ENCODE measurements around the gene GPR33.

The GPR33 gene

DNA sequence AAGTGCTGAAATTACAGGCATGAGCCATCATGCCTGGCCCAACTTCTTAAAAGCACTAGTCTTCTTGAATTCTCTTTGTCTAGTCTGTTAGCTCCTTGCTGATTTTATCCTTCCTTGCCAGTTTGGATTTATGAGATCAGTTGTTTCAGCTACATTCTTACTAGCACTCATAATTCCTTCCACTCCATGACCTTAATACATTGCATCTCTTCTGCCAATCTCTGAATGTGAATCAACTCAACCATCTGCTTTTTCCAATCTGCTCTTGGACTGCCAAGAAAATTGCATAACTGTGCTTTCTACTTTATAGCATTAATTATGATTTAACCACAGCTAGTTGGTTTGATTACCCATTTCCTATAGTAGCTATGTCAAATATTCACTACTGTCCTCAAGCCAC lies 52.6 kb downstream of the GPR33 start:
- H3K4me1 ChIP-seq (ENCODE audit: insufficient read depth, low read length): no peaks in the 10 kb centered on the region
- H3K4me3 ChIP-seq (ENCODE audit: low read length): no peak overlapping the region
- H3K27me3 ChIP-seq (ENCODE audit: insufficient read depth, low read length): no peaks in the 10 kb centered on the region
- peaks cover 6% of the 10 kb centered on the region; the same call in 1 of the 2 replicates for H3K9me3 ChIP-seq (ENCODE audit: insufficient read depth, low read depth, low read length)
- peaks cover 3% of the 10 kb centered on the region; the same call in 1 of the 2 replicates for H3K36me3 ChIP-seq (ENCODE audit: insufficient read depth, low read depth, low read length)
- no peak overlapping the region for H3K27ac ChIP-seq (ENCODE audit: low read length)
- H3K9ac ChIP-seq (ENCODE audit: low read depth, low read length): no peak overlapping the region

Measured in iPS-20b (cell line).